IMR-90 (cell line): Measurements from ENCODE around the gene BCAS4.

ENCODE experiments used
- CHD1 ChIP-seq: IDR thresholded peaks from 2 replicates; pipeline ENCODE4 v1.6.1; 2012; ENCODE audit warnings: low read depth, low read length, improper control_type of control experiment
- CTCF ChIP-seq: conservative IDR thresholded peaks from 2 replicates; pipeline ENCODE4 v1.5.1; 2012; ENCODE audit warnings: mild to moderate bottlenecking, low read depth, low read length, improper control_type of control experiment
- POLR2A ChIP-seq: IDR thresholded peaks from 2 replicates; pipeline ENCODE4 v1.6.1; 2012; ENCODE audit warnings: mild to moderate bottlenecking, low read depth, low read length
- RAD21 ChIP-seq: IDR thresholded peaks from 2 replicates; pipeline ENCODE4 v1.6.1; 2012; ENCODE audit warnings: low read length, improper control_type of control experiment
- RFX5 ChIP-seq: IDR thresholded peaks from 2 replicates; pipeline ENCODE4 v1.8.0; 2012; ENCODE audit warnings: low read depth, mild to moderate bottlenecking, low read length, moderate library complexity

- TF ChIP-seq CTCF (no peak), POLR2A (no peak), RFX5 (no peak), RAD21 (no peak), CHD1 (no peak)
These were observed 124.7 kb downstream of the BCAS4 start for GRCh38 chr20:50919567-50919966.
